ENCODE results near the gene BTG3.

BTG3 gene

GRCh38 chr21:17612565-17613241 lies at the start of gene BTG3:
BTG3 (minus strand) TSS chr21:17612901; CDS start chr21:17609144, 3,757 bp downstream.
- no peak for TF ChIP-seq CTCF (IDR thresholded peaks at IDR 0.05; ENCODE audit: low read depth, low read length)
- H3K4me3 ChIP-seq (ENCODE audit: low read depth, low read length), result peak within 1 kb of the TSS; percentile 93

- no peak for TF ChIP-seq CTCF (IDR thresholded peaks at IDR 0.05; ENCODE audit: low read depth, low read length)
- H3K4me3 ChIP-seq (ENCODE audit: low read depth, low read length), result no peak overlapping the region
Measured at GRCh38 chr21:17660862-17661261, 48.2 kb upstream of the BTG3 start.

- TF ChIP-seq CTCF (IDR thresholded peaks at IDR 0.05; ENCODE audit: low read depth, low read length), result no peak
- no peak overlapping the region for H3K4me3 ChIP-seq (ENCODE audit: low read depth, low read length)
Measured at GRCh38 chr21:17660452-17660851, 47.8 kb upstream of the BTG3 start.

DNA sequence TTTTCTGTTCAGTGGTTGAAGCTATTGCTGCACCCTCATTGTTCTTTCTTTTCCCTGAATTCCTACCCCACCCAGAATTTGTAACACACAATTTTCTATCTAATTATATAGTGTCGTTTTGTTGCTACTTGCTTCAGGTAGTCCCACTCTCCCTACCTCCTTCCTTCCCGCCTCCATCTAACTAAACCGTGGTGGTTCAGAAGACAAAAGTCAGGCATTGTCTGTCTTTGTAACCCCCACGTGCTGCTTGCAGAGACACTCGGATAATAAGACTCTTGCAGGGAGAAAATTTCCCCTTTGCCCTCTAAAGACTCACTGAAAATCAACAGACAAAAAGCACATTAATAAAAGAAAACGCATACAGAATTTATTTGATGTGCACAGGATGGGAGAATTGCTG lies 46.2 kb upstream of the BTG3 start:
- no peak overlapping the region for H3K4me3 ChIP-seq (ENCODE audit: low read depth, low read length)
- TF ChIP-seq CTCF (IDR thresholded peaks at IDR 0.05; ENCODE audit: low read depth, low read length), result no peak

DNA sequence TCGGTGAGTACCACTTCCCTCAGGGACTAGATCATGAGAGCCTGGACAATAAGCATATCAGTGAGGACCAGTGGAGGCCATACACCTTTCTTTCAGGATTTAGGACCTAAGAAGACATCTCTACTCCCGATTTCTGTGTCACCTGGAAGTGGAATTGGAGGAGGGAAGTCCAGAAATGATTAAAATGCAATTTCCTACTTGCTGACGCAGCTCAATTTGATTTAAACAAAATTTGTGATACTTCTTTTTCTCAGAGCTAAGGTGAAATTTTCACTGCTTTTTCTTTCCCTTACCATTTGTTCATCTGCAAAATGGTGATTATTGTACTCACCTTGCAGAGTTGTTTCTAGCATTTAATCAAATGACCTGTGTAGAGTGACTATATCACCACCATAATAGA lies 38.8 kb upstream of the BTG3 start:
- TF ChIP-seq CTCF (IDR thresholded peaks at IDR 0.05; ENCODE audit: low read depth, low read length), result no peak
- H3K4me3 ChIP-seq (ENCODE audit: low read depth, low read length), result no peak overlapping the region

DNA sequence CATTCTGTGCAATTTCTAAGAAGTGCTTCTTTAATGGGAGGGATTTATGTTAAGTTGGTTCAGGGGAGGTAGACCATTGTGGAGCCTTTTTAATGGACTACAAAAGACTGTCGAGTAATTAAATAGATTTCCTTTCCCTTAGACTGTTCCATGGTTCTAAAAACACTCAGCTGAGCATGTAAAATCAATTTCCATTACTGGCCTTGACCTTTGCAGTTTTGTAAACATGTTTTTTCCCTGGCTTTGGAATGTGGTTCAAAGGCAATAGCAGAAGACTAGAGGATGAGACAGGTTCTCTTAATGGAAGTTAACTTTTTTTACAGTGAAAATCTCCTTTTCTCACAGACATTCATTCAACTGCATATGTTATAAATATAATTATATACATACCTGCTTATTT lies 37.6 kb upstream of the BTG3 start:
- no peak for TF ChIP-seq CTCF (IDR thresholded peaks at IDR 0.05; ENCODE audit: low read depth, low read length)
- no peak overlapping the region for H3K4me3 ChIP-seq (ENCODE audit: low read depth, low read length)

DNA sequence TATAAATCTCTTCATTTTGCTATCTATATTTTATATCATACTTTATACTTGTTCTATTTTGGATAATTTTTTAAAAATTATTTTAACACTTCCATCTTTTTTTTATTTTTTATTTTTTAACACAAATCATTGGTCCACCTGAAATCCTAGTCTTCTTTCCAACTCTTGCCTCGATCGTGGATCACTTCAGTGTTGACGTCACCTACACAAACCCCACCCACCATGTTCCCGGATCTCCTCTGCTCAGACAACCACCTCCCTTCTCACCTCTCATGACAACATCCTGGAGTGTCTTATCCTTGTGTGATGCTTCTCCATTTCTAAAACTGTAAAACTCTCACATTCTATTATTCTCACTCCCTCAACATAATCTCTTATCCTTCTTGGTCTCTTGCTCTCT lies 34.1 kb upstream of the BTG3 start:
- no peak for TF ChIP-seq CTCF (IDR thresholded peaks at IDR 0.05; ENCODE audit: low read depth, low read length)
- no peak overlapping the region for H3K4me3 ChIP-seq (ENCODE audit: low read depth, low read length)

All from WI38 (cell line).